ENCODE results near the gene TPPP.
"Not testable (repeated sequence)": the region's sequence is repeated elsewhere in the genome, so short reads cannot be mapped to it uniquely, and the experiment has no call there.

TPPP gene

DNA sequence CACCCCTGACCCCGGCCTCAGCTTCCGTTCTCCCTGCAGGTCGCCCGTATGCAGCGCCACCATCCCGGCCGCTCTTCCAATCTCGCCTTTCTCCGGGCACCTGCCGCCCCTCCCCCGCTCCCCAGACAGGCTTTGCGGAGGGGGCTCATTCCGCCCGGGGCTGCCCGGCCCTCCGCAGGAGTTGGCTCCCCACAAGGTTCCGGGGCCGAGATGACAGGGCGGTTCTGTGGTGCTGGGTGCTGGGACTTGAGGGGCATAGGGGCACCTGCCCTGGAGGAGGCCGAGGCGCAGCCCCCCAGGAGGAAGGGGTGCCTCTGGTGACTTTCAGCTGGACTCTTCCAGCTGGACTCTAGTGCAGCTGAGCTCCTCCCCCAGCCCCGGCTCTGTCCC is 885 bp upstream of the TPPP start:
- DNase-seq (ENCODE audit: low read depth, low spot score) = not testable (repeated sequence)

DNA sequence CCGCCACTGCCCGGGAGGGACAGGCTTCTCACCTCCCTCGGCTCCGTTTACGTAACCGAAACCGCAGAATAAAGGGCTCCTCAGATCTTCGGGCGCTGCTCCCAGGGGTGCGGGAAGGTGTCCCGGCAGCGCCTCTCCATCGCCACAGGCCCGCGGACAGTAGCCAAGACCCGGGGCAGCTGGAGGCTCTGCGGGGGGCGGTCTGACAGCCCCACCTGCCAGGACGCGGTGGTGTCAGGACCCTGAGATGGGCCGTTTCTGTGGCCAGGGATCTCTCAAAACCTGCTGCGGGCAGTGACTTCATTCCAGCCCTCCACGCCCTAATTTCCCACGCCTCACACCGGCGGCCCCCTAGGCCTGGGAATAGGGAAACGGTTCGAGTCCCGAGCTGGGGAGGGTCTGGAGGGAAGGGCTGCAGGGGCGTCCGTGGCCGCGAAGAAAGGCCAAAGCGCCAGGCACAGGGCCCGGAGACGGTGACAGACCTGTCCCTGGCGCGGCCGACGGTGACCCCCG is 567 bp downstream of the TPPP start:
- not testable (repeated sequence) for DNase-seq (ENCODE audit: low read depth, low spot score)

DNA sequence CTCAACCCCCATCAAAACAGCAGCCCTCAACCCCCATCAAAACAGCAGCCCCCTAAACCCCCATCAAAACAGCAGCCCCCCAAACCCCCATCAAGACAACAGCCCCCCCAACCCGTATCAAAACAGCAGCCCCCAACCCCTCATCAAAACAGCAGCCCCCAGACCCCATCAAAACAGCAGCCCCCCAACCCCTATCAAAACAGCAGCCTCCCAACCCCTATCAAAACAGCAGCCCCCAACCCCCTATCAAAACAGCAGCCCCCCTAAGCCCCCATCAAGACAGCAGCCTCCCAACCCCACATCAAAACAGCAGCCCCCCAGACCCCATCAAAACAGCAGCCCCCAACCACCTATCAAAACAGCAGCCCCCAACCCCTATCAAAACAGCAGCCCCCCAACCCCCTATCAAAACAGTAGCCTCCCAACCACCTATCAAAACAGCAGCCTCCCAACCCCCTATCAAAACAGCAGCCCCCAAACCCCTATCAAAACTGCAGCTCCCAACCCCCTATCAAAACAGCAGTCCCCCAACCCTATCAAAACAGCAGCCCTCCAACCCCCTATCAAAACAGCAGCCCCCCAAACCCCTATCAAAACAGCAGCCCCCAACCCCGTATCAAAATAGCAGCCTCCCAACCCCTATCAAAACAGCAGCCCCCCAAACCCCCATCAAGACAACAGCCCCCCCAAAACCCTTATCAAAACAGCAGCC is 1.2 kb downstream of the TPPP start:
- DNase-seq (ENCODE audit: low read depth, low spot score) = no peak

GRCh38 chr5:691049-691448 is 2.1 kb downstream of the TPPP start:
- not testable (repeated sequence) for DNase-seq (ENCODE audit: low read depth, low spot score)

- not testable (repeated sequence) for DNase-seq (ENCODE audit: low read depth, low spot score)
Measured at GRCh38 chr5:690293-690692, 2.9 kb downstream of the TPPP start.

DNA sequence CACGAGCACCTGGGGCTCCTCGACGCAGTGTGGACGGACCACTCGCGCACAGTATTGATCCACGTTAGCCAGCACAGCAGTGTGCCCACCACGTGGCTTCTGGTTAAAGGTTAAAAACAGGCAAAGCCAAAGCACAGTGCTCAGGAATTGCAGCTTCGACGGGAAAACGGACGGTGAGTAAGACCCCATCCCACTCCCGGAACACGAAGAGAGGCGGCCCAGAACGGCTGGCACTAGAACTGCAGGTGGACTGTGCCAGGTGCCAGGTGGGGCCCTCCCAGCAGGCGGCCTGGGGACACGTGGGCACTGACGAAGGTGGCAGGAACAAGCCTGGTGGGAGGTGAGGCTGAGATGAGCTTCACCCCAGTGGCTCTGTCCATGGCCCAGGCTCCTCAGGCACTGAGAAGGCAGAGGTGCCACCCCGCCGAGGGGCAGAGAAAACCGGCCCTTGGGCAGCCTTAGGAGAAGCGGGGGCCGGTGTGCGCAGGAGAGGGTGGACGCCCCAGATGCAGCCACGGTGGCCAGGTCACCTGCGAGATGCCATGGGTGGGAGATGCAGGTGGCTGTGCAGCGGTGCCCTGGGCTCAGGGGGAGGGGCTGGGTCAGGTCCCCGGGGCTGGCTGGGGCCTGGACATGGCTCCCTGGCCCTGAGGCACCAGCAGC is 4.7 kb downstream of the TPPP start:
- DNase-seq (ENCODE audit: low read depth, low spot score) = not testable (repeated sequence)

- not testable (repeated sequence) for DNase-seq (ENCODE audit: low read depth, low spot score)
Measured at GRCh38 chr5:686936-687335, 6.2 kb downstream of the TPPP start.

- DNase-seq (ENCODE audit: low read depth, low spot score) = not testable (repeated sequence)
Measured at GRCh38 chr5:686172-686523, 7.0 kb downstream of the TPPP start.

- DNase-seq (ENCODE audit: low read depth, low spot score) = no peak
Measured at GRCh38 chr5:685262-686171, 7.6 kb downstream of the TPPP start.

- no peak for DNase-seq (ENCODE audit: low read depth, low spot score)
Measured at GRCh38 chr5:684751-685216, 8.4 kb downstream of the TPPP start.

DNA sequence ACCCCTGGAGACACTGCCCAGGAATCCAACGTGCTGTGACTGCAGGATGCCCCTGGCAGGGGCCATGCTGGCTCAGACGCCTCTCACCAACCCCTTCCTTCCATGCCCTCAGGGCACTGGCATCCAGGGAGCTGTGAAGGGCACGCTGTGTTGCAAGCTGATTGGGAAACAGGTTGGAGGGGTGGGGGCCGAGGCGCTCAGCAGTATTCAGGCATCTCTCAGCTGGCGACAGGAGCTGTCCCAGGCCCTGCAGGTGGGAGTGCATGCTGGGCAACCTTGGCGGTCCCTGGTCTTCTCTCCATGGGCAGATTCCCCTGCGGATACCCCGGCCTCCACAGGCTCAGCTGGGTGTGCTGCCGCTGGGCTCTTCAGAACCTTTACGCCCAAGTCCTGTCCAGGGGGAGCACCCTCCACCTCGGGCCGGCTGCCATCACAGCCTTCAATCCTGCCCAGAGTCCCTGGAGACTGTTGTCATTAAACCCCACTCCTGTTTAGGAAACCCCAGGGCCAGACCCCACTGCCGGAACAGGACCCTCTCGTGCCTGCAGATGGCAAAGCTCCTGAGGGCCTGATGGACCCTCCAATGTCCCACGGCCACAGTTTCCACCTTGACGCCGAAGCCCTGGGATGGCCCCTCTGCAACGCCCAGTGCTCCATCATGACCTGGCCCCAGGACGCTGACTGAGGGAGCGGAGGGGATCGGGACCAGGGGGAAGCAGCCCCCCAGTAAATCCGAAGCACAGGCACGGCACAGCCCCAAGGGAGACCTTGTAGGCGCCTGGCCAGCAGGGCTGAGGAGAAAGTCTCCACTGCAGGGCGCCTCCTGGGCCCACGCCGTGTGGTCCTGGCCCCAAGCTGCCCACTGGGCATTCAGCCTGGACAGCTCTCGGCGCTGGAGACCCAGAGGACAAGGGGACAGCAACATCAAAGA is 9.3 kb downstream of the TPPP start:
- DNase-seq (ENCODE audit: low read depth, low spot score) = no peak

DNA sequence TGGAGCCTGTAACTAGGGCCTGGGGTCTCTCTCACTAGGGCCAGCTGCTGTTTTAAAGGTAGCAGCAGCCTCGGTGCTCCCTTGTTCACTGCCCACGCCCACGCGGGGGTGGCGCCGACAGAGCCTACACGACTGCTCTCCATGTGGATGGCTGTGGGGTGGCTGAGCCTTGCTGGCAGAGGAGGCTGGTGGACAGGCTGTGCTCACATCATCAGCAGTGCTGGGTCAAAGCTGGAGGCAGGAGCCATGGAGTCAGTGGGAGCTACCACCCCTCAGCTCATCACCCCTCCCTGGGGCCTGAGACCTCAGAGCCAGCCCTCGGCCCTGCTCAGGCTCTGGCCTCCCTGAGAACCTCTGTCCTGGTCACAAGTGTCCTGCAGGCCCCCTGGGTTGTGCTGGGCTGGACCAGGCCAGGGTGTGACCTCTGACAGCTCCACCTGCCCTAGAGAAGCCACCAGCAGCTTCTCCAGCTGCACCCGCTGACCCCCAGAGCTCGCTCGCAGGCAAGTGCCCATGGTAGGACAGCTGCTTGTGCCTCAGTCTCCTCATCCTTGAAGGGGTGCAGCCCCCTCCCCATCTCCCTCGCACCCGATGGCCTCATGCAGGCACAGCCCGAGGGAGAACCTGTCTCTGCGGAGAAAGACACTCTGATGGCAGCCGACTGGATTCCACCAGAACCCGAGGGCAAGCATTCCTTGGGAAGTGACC is 10.3 kb downstream of the TPPP start:
- DNase-seq (ENCODE audit: low read depth, low spot score) = not testable (repeated sequence)

GRCh38 chr5:682216-682615 is 10.9 kb downstream of the TPPP start:
- not testable (repeated sequence) for DNase-seq (ENCODE audit: low read depth, low spot score)

DNA sequence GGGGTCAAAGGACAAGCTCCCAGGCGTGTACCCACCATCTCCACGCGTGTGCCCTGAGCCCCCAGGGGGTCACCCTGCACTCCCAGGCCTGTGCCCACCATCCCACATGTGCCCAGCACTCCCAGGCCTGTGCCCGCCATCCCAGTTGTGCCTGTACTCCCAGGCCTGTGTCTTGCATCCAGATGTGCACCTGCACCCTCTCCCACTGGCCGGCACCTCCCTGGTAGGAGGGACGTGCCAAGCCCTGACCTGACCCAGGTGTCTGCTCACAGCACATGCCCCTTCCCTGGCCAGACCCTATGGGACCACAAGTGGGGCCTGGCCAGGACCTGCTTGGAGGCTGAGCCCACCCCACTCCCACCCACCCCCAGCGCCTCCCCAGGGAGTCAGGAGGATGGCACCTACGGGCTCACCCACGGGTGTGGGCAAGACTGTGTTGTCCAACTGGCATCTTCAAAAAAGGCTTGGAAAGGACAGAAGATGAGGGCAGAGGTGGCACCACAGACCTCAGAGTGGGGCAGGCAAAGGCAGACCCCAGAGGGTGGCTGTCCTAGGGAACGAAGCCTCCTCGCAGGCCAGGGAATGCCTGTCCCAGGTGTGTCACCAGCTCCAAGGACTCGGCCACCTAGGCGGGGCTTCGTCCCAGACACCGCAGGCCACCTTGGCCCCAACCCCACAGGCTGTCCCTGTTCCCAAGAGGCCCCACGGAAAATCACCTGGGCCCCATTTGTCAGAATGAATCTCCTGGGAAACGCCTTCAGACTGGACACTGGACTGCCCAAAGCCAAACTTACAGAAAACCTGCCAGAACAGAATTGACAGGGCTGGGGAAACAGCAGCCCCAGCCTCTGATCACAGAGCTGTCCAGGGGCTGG is 11.6 kb downstream of the TPPP start:
- DNase-seq (ENCODE audit: low read depth, low spot score) = not testable (repeated sequence)

DNA sequence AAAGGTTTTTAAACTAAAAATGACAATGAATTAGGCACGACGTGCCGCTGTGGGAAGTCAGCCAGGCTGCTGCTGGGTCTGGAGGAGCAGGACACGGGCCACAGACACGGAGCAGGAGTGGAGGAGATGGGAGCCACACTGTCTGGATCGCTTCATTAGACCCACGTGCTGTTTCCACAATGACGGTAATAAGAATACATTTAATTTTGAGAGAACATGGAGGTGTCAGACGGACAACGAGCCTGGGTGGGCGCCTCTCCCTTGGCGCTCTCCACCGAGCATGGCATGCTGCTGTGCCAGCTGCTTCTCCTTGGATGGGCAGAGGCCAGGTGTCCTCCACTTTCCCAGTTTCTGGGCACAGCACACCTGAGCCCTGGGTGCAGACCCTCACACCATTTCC is 12.3 kb downstream of the TPPP start:
- DNase-seq (ENCODE audit: low read depth, low spot score) = not testable (repeated sequence)

DNA sequence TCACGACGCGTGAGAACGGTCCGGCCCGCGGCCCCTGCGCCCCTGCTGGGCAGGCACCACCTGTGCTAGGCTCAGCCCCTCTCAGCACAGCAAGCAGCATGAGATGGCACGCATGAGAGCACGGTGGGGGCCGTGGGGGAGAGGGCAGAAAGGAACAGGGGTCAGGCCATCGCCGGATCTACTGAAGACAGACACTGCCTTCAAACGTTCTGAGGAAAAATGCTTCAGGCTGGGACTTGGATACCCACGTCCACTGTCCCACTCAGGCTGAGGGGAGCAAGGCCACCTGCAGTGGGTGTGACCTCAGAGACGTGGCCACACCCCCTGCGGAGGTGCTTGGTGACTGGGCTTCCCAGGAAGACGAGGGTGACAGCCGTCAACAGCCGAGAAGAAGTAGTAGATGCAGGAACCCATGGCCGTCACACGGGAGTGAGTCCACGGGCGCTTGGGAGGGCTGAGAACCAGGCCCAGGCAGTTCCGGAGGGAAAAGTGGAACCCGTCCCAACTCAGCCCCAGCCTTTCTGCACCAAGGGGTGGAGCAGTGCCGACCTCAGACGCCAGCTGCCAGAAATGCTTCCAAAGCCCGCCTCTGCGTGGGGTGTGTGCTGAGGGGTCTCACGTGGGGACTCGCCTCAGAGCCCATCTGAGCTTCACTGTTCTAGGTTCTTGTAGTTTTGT is 12.9 kb downstream of the TPPP start:
- DNase-seq (ENCODE audit: low read depth, low spot score) = not testable (repeated sequence)

- not testable (repeated sequence) for DNase-seq (ENCODE audit: low read depth, low spot score)
Measured at GRCh38 chr5:679166-679895, 13.8 kb downstream of the TPPP start.

DNA sequence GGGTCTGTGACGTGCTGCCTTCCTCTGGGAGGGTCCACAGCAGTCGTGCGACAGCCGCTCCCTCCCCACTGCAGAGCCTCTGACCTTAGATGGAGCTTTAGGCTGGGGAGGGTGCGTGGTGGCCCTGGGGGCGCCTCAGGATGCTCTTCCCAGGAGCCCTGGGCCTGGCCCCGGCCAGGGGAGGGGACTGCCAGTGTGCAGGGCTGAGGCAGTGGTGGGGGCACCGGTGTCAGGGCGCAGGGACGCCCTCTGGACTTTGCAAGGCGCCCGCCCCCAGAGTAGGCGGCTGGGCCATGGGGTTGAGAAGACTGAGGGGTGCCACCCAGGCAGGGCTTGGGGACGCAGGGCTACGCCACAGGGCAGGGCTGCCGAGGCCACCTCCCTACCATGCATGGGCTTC is 14.6 kb downstream of the TPPP start:
- not testable (repeated sequence) for DNase-seq (ENCODE audit: low read depth, low spot score)

Data from brain pericyte (primary cell).